ENCODE data around the gene KDM1B. TPM values are rescaled to one million over a fixed set of nuclear protein-coding genes. Genes with fewer than 3 reads are reported as not detected.
"Not testable (repeated sequence)": the region's sequence is repeated elsewhere in the genome, so short reads cannot be mapped to it uniquely, and the experiment has no call there.

The KDM1B gene
- total RNA-seq, 4 donors from 2014 or later = 28.3 to 32.5 (median 29.6) TPM

- 92% methylated on average over 2 of the region's 2 CpGs for WGBS
Measured at GRCh38 chr6:18207949-18208348, 52.7 kb downstream of the KDM1B start.

GRCh38 chr6:18208778-18209177 is 53.6 kb downstream of the KDM1B start:
- not testable (repeated sequence) for H3K27ac ChIP-seq; H3K27me3 ChIP-seq; H3K4me1 ChIP-seq; H3K9me3 ChIP-seq; DNase-seq (ENCODE audit: low spot score in 2 of 2); H3K4me3 ChIP-seq
- peaks cover 54% of the 10 kb centered on the region for H3K36me3 ChIP-seq
- 98% methylated on average over 9 of the region's 9 CpGs for WGBS

More at GRCh38 chr6:18207949-18208348, 52.7 kb downstream of the KDM1B start:
- DNase-seq (ENCODE audit: low spot score in 2 of 2) = no peak
- Histone ChIP-seq H3K4me3 (no peak overlapping the region), H3K27ac (no peak overlapping the region), H3K36me3 (peaks cover 59% of the 10 kb centered on the region), H3K4me1 (no peaks in the 10 kb centered on the region), H3K27me3 (no peaks in the 10 kb centered on the region), H3K9me3 (no peaks in the 10 kb centered on the region)
- TF ChIP-seq CTCF (IDR thresholded peaks at IDR 0.05) (no peak), EP300 (IDR thresholded peaks at IDR 0.05) (no peak), POLR2AphosphoS5 (IDR thresholded peaks at IDR 0.05) (no peak), POLR2A (IDR thresholded peaks at IDR 0.05) (no peak)

- 92% methylated on average over 12 of the region's 12 CpGs for WGBS
- Histone ChIP-seq H3K4me3 (no peak overlapping the region), H3K27me3 (no peaks in the 10 kb centered on the region), H3K9me3 (no peaks in the 10 kb centered on the region), H3K27ac (no peak overlapping the region), H3K4me1 (no peaks in the 10 kb centered on the region), H3K36me3 (peaks cover 52% of the 10 kb centered on the region)
- DNase-seq (ENCODE audit: low spot score in 2 of 2) = no peak
- no peak for TF ChIP-seq POLR2AphosphoS5 (IDR thresholded peaks at IDR 0.05)
- TF ChIP-seq CTCF (IDR thresholded peaks at IDR 0.05) = no peak
- TF ChIP-seq POLR2A (IDR thresholded peaks at IDR 0.05) = no peak
- no peak for TF ChIP-seq EP300 (IDR thresholded peaks at IDR 0.05)
Measured at GRCh38 chr6:18209539-18210197, 54.4 kb downstream of the KDM1B start.

GRCh38 chr6:18210707-18211106 is 55.5 kb downstream of the KDM1B start:
- H3K27me3 ChIP-seq = no peaks in the 10 kb centered on the region
- no peak overlapping the region for H3K27ac ChIP-seq
- H3K36me3 ChIP-seq = peaks cover 55% of the 10 kb centered on the region
- no peaks in the 10 kb centered on the region for H3K4me1 ChIP-seq
- H3K9me3 ChIP-seq = no peaks in the 10 kb centered on the region
- DNase-seq (ENCODE audit: low spot score in 2 of 2) = no peak
- WGBS = 87% methylated on average over 5 of the region's 5 CpGs
- TF ChIP-seq CTCF (IDR thresholded peaks at IDR 0.05) = no peak
- TF ChIP-seq EP300 (IDR thresholded peaks at IDR 0.05) = no peak
- no peak for TF ChIP-seq POLR2AphosphoS5 (IDR thresholded peaks at IDR 0.05)
- no peak for TF ChIP-seq POLR2A (IDR thresholded peaks at IDR 0.05)
- no peak overlapping the region for H3K4me3 ChIP-seq

- Histone ChIP-seq H3K36me3 (peaks cover 54% of the 10 kb centered on the region), H3K27ac (no peak overlapping the region), H3K27me3 (no peaks in the 10 kb centered on the region), H3K4me1 (no peaks in the 10 kb centered on the region), H3K4me3 (no peak overlapping the region), H3K9me3 (no peaks in the 10 kb centered on the region)
- TF ChIP-seq EP300 (IDR thresholded peaks at IDR 0.05) (no peak), POLR2A (IDR thresholded peaks at IDR 0.05) (no peak), CTCF (IDR thresholded peaks at IDR 0.05) (no peak), POLR2AphosphoS5 (IDR thresholded peaks at IDR 0.05) (no peak)
- DNase-seq (ENCODE audit: low spot score in 2 of 2) = no peak
- 90% methylated on average over 6 of the region's 6 CpGs for WGBS
Measured at GRCh38 chr6:18211338-18211737, 56.1 kb downstream of the KDM1B start.

- TF ChIP-seq EP300 (IDR thresholded peaks at IDR 0.05) (no peak), POLR2A (IDR thresholded peaks at IDR 0.05) (no peak), CTCF (IDR thresholded peaks at IDR 0.05) (no peak), POLR2AphosphoS5 (IDR thresholded peaks at IDR 0.05) (no peak)
- Histone ChIP-seq H3K9me3 (no peaks in the 10 kb centered on the region), H3K36me3 (peaks cover 47% of the 10 kb centered on the region), H3K27ac (no peak overlapping the region), H3K27me3 (no peaks in the 10 kb centered on the region), H3K4me1 (no peaks in the 10 kb centered on the region), H3K4me3 (no peak overlapping the region)
- DNase-seq (ENCODE audit: low spot score in 2 of 2) = no peak
- WGBS = 91% methylated on average over 4 of the region's 4 CpGs
Measured at GRCh38 chr6:18212231-18212630, 57.0 kb downstream of the KDM1B start.
